Stimulated activated CD8-positive, alpha-beta memory T cell treated with anti-CD3 and anti-CD28 coated beads, Interleukin-4, amount 100 ng/mL, for 4 hours (primary cell): Measurements from ENCODE around the gene CAPN6.

Source experiments
- DNase-seq, 2 donors: peaks; one replicate each; pipeline ENCODE4 v3.0.0-alpha.2; 2020; ENCODE audit warnings: low read depth in 2 of 2, low spot score in 1 of 2

The CAPN6 gene

GRCh38 chrX:111270339-111270738, at the start of gene CAPN6:
CAPN6 (minus strand) TSS chrX:111270483; CDS start chrX:111263936, 6,547 bp downstream.
- no peak for DNase-seq

- DNase-seq = no peak
Observed at GRCh38 chrX:111319451-111319850, 49.2 kb upstream of the CAPN6 start.

- no peak for DNase-seq
Observed at GRCh38 chrX:111318901-111319300, 48.6 kb upstream of the CAPN6 start.

GRCh38 chrX:111309083-111309482, 38.8 kb upstream of the CAPN6 start:
- DNase-seq = no peak

GRCh38 chrX:111308039-111308438, 37.8 kb upstream of the CAPN6 start:
- no peak for DNase-seq

- no peak for DNase-seq
Observed at GRCh38 chrX:111302284-111302683, 32.0 kb upstream of the CAPN6 start.

- DNase-seq = no peak
Observed at GRCh38 chrX:111288841-111289240, 18.6 kb upstream of the CAPN6 start.

- no peak for DNase-seq
Observed at GRCh38 chrX:111284631-111285293, 14.5 kb upstream of the CAPN6 start.

- no peak for DNase-seq
Observed at GRCh38 chrX:111283446-111283845, 13.2 kb upstream of the CAPN6 start.

GRCh38 chrX:111282991-111283390, 12.7 kb upstream of the CAPN6 start:
- DNase-seq = no peak

GRCh38 chrX:111282139-111282538, 11.9 kb upstream of the CAPN6 start:
- DNase-seq = no peak

- DNase-seq = no peak
Observed at GRCh38 chrX:111268506-111268905, 1.8 kb downstream of the CAPN6 start.

- DNase-seq = no peak
Observed at GRCh38 chrX:111265486-111265885, 4.8 kb downstream of the CAPN6 start.

GRCh38 chrX:111264385-111264784, 5.9 kb downstream of the CAPN6 start:
- no peak for DNase-seq

GRCh38 chrX:111262086-111262485, 8.2 kb downstream of the CAPN6 start:
- DNase-seq = no peak

GRCh38 chrX:111260451-111260850, 9.8 kb downstream of the CAPN6 start:
- DNase-seq = no peak

GRCh38 chrX:111259559-111259958, 10.7 kb downstream of the CAPN6 start:
- DNase-seq = no peak

GRCh38 chrX:111257733-111258132, 12.6 kb downstream of the CAPN6 start:
- no peak for DNase-seq

- no peak for DNase-seq
Observed at GRCh38 chrX:111254896-111255693, 15.2 kb downstream of the CAPN6 start.

- DNase-seq = no peak
Observed at GRCh38 chrX:111244235-111244750, 26.0 kb downstream of the CAPN6 start.

GRCh38 chrX:111216293-111216801, 53.9 kb downstream of the CAPN6 start:
- DNase-seq = no peak

GRCh38 chrX:111207851-111208250, 62.4 kb downstream of the CAPN6 start:
- DNase-seq = no peak
